Measurements from ENCODE around the gene EMC1.
"Not testable (repeated sequence)": the region's sequence is repeated elsewhere in the genome, so short reads cannot be mapped to it uniquely, and the experiment has no call there.

Gene EMC1

GRCh38 chr1:19260211-19261138, 9.2 kb upstream of the EMC1 start:
- DNase-seq = peak; percentile 96

GRCh38 chr1:19258353-19258752, 7.0 kb upstream of the EMC1 start:
- DNase-seq = no peak

GRCh38 chr1:19257178-19257914, 6.0 kb upstream of the EMC1 start:
- DNase-seq = no peak

GRCh38 chr1:19256301-19256700, 5.0 kb upstream of the EMC1 start:
- DNase-seq = not testable (repeated sequence)

DNA sequence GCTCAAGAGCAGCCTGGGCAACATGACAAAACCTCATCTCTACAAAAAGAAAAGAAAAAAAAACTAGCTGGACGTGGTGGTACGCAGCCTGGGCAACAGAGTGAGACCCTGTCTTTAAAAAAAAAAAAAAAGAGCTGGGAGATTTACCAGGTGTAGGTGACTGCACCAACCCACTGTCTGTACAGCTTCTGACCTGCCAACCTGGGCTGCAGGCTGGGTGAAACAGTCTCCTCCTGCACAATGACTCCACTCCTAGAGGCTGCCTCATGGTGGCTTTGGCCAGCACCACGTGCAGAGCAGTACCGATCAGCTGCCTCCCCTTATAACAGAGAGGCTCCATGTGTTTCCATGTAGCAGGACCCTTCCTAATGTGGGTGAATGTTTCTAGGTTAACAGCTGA, 4.0 kb upstream of the EMC1 start:
- no peak for DNase-seq

- no peak for DNase-seq
Measured at GRCh38 chr1:19254416-19254815, 3.1 kb upstream of the EMC1 start.

DNA sequence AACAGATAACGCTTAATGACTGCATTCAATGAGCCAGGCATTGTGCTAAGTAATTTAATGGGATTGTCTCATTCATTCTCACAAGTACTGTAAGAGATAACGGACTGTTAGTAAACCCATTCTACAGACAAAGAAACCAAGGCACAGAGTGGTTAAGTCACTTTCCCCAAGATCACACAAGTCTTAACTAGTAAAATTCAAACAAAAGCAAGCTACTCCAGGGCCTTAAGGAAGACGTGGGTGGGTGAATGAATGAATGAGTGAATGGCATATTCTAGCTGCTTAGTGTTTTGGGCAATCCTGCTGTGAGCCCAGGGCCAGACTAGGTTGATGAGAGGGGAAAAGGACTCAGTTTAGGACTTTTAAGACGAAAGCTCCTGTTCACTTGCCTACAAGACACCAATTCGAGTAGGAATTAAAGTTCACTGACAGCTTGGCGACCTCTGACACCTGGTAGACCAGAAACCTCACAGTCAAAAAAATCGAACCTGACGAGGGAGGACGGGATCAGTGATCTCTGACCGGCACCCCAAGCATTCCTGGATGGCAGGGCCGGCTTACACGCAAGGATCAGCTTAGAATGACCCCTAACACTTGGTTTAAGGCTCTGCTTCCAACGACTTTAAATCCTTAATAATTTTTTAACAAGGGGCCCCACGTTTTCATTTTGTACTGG, 557 bp downstream of the EMC1 start:
- DNase-seq = no peak

DNA sequence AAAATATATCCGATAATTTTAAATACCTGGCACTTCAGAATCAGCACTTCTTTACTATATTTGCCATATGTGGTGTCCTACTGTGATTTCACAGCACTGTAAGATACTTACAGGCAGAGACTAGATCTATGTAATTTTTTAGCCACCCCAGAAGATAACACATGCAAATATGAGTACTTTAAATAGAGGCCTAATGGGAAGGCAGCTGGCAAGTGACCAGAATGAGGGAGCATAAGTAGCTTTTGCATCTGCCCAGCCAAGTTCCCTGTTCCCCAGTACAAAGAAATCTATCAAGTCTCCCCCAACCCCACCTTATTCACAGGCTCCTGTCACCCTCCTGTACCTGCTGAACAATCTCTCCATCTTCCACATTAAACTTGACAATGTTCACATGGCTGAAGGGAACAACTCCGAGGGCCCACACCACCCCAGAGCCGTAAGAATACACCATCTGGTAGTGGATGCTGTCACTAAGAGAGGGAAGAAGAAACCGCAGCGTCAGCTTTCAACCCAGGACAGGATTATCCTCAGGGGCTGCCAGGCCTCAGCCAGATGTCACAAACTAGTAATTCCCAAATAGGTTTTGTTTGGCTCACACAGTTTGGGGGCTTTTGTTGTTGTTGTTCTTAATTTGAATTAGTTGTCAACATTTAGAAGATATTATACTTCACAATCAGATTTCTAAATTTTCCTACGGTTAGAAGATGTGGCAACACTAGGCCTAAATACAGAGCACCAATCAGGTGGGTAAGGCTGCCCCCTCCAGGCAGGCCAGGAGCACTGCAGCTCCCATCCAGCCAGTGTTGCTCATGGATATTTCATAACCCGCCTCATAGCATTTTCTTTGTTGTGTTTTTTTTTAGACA, 10.4 kb downstream of the EMC1 start:
- peak; percentile 5 for DNase-seq

DNA sequence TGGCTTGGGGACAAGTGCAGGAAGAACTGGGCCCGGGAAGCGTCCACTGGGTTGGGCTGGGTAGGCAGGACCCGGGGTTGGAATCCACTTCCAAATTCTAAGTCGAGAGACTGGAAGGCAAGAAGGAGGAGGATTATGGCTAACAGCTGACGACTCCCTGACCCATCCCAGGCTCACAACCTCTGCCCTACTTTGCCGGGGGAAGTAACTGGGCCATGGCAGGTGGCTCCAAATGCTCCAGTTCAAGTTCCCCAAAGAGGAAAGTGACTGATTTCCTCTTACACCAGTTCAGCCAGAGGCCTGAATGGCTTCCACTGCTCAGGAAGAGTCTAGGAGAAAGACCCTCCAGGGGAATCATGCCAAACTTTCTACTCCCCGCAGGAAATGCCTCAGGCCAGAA, 11.4 kb downstream of the EMC1 start:
- no peak for DNase-seq

DNA sequence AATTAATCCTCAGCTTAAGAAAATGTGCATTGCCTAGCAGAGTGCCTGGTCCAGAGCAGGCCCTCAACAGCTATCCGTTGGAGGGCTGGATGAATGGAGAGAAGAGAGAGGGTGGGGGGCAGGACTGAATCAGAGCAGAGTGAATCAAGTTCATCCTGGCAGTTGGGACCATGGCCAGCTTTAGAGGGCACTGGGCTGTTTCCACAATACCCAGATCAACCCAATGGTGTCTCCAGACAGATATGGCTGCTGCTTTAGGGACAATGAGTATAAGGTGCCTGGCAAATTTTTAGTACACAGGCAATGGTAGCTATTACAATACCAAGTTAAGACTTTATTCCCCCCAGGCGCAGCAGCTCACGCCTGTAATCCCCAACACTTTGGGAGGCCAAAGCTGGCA, 17.1 kb downstream of the EMC1 start:
- DNase-seq = no peak

DNA sequence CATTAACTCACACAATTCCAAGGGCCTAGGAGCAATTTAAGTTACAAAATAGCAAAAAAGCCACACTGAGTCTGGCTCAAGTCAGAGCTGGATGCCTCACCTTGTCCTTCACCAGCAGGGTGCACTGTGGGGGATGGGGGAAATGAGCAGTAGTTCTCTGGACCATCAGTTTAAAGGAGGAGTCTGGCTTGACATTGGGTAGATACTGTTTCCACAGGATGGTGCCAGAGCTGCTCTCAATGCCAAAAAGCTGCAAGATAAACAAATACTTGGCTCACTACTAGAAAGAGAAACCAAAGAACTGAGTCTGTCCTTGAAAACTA, 18.8 kb downstream of the EMC1 start:
- DNase-seq = no peak

DNA sequence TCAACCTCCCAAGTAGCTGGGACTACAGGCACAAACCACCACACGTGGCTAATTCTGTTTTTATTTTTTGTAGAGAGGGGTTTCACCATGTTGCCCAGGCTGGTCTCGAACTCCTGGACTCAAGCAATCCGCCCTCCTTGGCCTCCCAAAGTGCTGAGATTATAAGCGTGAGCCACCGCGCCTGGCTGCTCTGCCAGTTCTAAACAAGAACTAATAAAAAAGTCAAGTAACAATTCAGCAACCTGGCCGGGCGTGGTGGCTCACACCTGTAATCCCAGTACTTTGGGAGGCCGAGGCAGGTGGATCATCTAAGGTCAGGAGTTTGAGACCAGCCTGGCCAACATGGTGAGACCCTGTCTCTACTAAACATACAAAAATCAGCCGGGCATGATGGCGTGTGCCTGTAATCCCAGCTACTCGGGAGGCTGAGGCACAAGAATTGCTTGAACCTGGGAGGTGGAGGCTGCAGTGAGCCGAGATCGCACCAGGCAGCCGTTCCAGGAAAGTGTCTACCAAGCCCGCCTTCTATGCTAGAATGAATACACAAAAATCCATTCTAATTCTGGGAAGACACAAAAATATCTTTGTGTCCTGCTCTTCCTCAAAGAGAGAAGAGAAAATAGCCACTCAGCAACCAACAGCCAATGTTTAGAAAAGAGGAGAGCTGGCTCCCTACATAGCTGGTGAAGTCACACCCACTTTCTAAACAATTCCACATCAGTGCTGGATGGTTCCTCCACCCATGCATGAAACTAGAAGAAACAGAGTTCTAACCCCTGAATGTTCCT, 19.4 kb downstream of the EMC1 start:
- not testable (repeated sequence) for DNase-seq

DNA sequence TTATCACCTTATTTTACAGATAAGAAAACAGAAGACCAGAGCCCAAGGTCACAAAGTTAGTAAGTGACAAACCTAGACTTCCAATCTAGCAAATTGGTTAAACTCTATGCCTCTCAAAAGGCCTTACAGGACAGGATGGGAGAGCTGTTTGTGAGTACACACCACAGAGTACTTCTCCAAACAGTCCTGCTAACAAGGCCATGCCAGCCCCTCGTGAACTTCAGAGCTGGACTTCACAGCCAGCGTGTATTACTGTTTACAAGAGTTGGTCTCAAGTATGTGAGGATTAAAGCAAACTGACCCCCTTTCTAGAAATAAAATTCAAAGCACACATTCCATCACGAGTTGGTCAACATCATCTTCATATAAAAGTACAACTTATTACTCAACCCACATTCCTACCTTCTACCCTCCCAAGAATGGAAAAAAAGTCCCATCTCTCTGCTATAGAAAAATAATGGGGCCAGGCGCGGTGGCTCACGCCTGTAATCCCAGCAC, 21.4 kb downstream of the EMC1 start:
- DNase-seq = no peak

GRCh38 chr1:19229229-19229628, 22.1 kb downstream of the EMC1 start:
- DNase-seq = no peak

- no peak for DNase-seq
Measured at GRCh38 chr1:19222979-19223824, 28.1 kb downstream of the EMC1 start.

DNA sequence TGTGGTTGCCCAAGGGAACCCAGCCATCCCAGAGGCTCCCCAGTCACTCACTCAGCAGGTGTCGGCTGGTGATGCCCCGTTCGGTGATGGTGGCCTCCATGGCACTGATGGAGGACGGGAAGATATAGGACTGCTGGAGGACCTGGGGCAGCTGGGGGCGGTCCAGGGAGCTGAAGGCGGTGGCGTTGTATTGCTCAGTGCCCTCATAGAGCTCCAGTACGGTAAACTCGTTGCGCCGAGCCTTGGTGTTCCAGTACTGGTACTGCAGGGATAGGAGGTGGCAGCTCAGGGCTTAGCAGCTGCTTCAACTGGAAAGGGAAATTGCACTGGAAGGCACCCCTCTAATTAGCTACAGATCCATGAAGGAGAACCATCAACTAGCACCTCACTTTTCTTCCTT, 28.8 kb downstream of the EMC1 start:
- no peak for DNase-seq

DNA sequence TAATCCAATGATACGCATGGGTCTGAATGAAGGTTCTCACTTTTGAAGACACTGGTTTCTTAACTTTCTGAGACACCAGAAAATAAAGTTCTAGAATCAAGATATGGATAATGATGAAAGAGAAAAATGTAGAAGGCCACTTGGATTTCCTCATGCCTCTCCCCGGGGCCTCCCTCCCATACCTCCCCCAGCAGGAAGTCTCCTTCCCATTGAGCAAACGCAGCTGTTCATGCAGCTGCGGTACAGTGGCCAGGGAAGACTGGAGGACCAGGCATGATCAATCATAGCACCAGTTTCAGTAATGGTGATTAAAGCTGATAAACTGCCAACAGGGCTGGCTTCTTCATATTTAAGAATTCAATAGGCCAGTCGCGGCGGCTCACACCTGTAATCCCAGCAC, 30.3 kb downstream of the EMC1 start:
- no peak for DNase-seq

GRCh38 chr1:19220080-19220846, 31.1 kb downstream of the EMC1 start:
- DNase-seq = no peak

DNA sequence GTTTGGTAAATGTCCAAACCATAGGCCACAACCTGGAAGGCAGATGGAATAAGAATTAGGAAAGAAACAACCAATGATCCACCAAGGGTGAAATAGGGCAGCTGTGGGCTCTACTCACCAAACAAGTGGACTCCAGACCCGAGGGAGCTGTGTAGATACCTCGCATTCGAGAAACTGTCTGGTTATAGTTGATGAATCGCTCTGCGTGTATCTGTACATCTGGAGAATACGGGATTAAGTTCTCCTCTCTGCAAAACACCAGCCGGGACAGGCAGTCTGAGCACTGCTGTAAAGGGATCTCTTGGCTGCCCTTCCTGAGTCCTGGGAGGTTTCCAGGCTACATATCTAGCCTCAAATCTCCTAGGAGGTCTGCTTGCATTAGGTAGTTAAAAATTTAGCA, 31.9 kb downstream of the EMC1 start:
- DNase-seq = no peak

- DNase-seq = not testable (repeated sequence)
Measured at GRCh38 chr1:19216585-19216984, 34.7 kb downstream of the EMC1 start.
